Measurements from ENCODE around the gene MSX2.

DNA sequence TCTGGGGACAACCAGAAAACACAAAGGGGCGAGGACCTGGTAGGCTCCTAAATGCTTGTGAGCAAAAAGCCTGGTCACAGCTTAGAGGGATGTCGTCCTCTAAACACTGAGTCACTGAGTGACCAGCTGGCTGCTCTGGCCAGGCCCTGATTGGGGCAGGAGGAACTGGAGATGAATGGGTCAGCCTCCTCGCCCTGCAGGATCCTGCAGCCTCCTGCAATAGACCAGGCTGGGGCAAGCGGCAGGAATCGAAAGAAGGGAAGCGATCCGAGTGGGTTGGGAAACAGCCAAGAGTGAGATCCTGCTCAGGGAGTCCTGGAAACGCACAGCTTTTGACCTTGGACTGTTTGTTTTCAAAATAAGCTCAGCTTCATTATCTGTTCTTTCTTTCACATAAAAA is 34.1 kb upstream of the MSX2 start:
- TF ChIP-seq, protein P1, sequence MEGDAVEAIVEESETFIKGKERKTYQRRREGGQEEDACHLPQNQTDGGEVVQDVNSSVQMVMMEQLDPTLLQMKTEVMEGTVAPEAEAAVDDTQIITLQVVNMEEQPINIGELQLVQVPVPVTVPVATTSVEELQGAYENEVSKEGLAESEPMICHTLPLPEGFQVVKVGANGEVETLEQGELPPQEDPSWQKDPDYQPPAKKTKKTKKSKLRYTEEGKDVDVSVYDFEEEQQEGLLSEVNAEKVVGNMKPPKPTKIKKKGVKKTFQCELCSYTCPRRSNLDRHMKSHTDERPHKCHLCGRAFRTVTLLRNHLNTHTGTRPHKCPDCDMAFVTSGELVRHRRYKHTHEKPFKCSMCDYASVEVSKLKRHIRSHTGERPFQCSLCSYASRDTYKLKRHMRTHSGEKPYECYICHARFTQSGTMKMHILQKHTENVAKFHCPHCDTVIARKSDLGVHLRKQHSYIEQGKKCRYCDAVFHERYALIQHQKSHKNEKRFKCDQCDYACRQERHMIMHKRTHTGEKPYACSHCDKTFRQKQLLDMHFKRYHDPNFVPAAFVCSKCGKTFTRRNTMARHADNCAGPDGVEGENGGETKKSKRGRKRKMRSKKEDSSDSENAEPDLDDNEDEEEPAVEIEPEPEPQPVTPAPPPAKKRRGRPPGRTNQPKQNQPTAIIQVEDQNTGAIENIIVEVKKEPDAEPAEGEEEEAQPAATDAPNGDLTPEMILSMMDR (conservative IDR thresholded peaks at IDR 0.05; ENCODE audit: low read depth in 2 of 2), result no peak
- TF ChIP-seq POLR2AphosphoS5 (IDR thresholded peaks at IDR 0.05; ENCODE audit: low read depth), result no peak
- TF ChIP-seq CREB1 (CRISPR knock-in tag; IDR thresholded peaks at IDR 0.05; ENCODE audit: low read depth), result no peak
- TF ChIP-seq EZH2phosphoT487 (IDR thresholded peaks at IDR 0.05; ENCODE audit: unreplicated experiment), result no peak
- TF ChIP-seq EZH2 (IDR thresholded peaks at IDR 0.05; ENCODE audit: low read depth, unreplicated experiment), result no peak
- TF ChIP-seq, protein P2, sequence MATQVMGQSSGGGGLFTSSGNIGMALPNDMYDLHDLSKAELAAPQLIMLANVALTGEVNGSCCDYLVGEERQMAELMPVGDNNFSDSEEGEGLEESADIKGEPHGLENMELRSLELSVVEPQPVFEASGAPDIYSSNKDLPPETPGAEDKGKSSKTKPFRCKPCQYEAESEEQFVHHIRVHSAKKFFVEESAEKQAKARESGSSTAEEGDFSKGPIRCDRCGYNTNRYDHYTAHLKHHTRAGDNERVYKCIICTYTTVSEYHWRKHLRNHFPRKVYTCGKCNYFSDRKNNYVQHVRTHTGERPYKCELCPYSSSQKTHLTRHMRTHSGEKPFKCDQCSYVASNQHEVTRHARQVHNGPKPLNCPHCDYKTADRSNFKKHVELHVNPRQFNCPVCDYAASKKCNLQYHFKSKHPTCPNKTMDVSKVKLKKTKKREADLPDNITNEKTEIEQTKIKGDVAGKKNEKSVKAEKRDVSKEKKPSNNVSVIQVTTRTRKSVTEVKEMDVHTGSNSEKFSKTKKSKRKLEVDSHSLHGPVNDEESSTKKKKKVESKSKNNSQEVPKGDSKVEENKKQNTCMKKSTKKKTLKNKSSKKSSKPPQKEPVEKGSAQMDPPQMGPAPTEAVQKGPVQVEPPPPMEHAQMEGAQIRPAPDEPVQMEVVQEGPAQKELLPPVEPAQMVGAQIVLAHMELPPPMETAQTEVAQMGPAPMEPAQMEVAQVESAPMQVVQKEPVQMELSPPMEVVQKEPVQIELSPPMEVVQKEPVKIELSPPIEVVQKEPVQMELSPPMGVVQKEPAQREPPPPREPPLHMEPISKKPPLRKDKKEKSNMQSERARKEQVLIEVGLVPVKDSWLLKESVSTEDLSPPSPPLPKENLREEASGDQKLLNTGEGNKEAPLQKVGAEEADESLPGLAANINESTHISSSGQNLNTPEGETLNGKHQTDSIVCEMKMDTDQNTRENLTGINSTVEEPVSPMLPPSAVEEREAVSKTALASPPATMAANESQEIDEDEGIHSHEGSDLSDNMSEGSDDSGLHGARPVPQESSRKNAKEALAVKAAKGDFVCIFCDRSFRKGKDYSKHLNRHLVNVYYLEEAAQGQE (IDR thresholded peaks at IDR 0.05; ENCODE audit: unreplicated experiment), result no peak
- no peak for TF ChIP-seq STAT1 (IDR thresholded peaks at IDR 0.05; ENCODE audit: unreplicated experiment)
- TF ChIP-seq ZNF462 (CRISPR knock-in tag; IDR thresholded peaks at IDR 0.05), result no peak
- no peak for TF ChIP-seq ZNF331 (CRISPR knock-in tag; IDR thresholded peaks at IDR 0.05; ENCODE audit: low read depth)
- TF ChIP-seq NANOG (IDR thresholded peaks at IDR 0.05; ENCODE audit: borderline replicate concordance), result no peak
- no peak for TF ChIP-seq JUNB (IDR thresholded peaks at IDR 0.05; ENCODE audit: unreplicated experiment)
- no peak for TF ChIP-seq ETS1 (IDR thresholded peaks at IDR 0.05)
- TF ChIP-seq ZNF114 (CRISPR knock-in tag; IDR thresholded peaks at IDR 0.05), result no peak
